ENCODE data around the gene MRPL34.

The MRPL34 gene

DNA sequence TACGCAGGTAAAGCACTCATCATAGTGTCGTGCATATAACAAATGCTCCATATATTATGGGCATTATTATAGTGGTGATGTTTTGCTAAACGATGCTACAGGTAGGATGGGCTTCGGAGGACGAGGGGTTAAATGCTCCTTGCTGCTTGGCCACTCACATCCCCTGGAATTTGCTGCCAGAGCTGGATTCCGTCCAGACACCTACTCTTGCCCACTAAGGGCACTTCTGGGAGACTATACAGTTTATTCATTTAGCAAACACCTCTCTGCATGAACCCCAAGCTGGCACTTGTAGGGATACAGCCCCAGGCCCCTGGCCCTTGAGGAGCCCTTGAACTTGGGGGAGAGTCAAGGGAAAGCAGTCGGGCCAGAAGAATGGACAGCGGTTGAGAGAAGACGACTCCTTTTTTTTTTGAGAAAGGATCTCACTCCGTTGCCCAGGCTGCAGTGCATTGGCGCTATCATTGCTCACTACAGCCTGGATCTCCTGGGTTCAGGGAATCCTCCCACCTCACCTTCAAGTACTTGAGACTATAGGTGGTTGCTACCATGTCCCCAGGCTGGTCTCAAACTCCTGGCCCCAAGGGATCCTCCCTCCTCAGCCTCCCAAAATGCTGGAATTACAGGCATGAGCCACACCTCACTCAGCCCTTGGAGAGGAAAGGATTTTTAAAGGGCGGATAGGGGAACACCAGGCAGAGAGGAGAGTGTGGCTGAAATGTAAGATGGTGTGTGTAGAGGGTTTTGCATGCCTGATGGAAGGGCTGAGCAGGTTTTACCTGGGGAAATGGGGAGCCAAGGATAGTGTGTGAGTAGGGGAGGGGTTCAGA, 1.1 kb upstream of the MRPL34 start:
- TF ChIP-seq, protein P1, sequence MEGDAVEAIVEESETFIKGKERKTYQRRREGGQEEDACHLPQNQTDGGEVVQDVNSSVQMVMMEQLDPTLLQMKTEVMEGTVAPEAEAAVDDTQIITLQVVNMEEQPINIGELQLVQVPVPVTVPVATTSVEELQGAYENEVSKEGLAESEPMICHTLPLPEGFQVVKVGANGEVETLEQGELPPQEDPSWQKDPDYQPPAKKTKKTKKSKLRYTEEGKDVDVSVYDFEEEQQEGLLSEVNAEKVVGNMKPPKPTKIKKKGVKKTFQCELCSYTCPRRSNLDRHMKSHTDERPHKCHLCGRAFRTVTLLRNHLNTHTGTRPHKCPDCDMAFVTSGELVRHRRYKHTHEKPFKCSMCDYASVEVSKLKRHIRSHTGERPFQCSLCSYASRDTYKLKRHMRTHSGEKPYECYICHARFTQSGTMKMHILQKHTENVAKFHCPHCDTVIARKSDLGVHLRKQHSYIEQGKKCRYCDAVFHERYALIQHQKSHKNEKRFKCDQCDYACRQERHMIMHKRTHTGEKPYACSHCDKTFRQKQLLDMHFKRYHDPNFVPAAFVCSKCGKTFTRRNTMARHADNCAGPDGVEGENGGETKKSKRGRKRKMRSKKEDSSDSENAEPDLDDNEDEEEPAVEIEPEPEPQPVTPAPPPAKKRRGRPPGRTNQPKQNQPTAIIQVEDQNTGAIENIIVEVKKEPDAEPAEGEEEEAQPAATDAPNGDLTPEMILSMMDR (IDR thresholded peaks at IDR 0.05; ENCODE audit: low read depth, low read length): no peak
- DNase-seq (ENCODE audit: low read depth in 2 of 2): no peak
- H3K4me3 ChIP-seq (replicated peaks in 1 of 2; ENCODE audit: low read depth in 2 of 2, low read length in 2 of 2): no peak overlapping the region

DNA sequence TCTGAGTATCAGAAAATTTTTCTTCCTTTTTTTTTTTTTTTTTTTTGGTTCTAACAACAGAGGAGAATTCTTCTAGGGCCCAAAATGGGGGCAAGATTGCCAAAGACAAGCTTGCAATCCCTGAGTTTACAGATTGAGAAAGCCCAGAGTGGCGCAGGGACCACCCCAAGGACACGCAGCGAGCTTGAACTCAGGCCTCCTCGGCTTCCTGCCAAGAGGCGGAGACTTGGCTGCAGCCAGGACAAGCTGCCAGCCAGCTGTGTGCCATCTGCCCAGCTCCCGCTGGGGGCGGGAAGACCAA, 506 bp upstream of the MRPL34 start:
- peak overlapping the region; percentile 77 to 81 for H3K4me3 ChIP-seq (replicated peaks in 1 of 2; ENCODE audit: low read depth in 2 of 2, low read length in 2 of 2)
- DNase-seq (ENCODE audit: low read depth in 2 of 2): no peak
- TF ChIP-seq, protein P1 (IDR thresholded peaks at IDR 0.05; ENCODE audit: low read depth, low read length): no peak

DNA sequence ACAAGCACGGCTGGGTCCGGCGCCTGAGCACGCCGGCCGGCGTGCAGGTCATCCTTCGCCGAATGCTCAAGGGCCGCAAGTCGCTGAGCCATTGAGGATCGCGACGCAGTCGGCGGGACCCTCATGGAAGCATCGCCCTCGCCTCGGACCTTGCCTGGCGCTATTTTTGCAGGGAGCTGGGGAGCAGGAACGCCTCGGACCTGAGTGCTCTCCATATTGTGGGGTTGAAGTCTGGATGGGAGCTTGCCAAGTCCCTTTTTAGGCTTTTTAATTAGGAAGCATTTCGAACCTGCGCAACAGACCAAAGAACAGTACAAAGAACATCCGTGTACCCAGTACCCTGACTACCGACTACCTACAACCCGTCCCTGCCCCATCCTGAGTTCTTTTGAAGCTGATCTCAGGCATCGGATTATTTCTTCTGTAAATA, 628 bp downstream of the MRPL34 start:
- DNase-seq (ENCODE audit: low read depth in 2 of 2): no peak
- TF ChIP-seq, protein P1 (IDR thresholded peaks at IDR 0.05; ENCODE audit: low read depth, low read length): no peak
- H3K4me3 ChIP-seq (replicated peaks in 1 of 2; ENCODE audit: low read depth in 2 of 2, low read length in 2 of 2): peak overlapping the region; percentile 77 to 81

DNA sequence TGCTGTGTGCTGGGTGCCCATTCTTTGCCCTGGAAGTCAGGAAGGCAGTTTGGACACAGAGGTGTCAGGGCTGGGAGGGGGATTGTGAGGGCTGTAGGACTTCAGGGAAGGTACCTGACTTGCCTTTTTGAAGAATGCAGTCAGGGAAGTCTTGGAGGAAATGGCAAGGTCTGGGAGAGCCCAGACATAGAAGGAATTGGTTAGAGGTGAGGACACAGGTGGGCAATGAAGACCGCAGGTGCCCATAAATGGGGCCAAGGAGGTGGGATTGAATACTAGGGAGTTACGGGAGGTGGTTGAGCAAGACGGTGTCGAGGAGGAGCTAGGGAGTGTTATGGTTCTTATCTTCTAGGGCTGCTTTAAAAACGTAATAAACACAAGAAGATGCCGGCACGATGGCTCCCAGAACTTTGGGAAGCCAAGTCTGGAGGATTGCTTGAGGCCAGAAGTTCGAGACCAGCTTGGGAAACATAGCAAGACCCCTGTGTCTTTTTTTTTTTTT, 2.3 kb downstream of the MRPL34 start:
- TF ChIP-seq, protein P1 (IDR thresholded peaks at IDR 0.05; ENCODE audit: low read depth, low read length): no peak
- no peak overlapping the region for H3K4me3 ChIP-seq (replicated peaks in 1 of 2; ENCODE audit: low read depth in 2 of 2, low read length in 2 of 2)
- no peak for DNase-seq (ENCODE audit: low read depth in 2 of 2)

DNA sequence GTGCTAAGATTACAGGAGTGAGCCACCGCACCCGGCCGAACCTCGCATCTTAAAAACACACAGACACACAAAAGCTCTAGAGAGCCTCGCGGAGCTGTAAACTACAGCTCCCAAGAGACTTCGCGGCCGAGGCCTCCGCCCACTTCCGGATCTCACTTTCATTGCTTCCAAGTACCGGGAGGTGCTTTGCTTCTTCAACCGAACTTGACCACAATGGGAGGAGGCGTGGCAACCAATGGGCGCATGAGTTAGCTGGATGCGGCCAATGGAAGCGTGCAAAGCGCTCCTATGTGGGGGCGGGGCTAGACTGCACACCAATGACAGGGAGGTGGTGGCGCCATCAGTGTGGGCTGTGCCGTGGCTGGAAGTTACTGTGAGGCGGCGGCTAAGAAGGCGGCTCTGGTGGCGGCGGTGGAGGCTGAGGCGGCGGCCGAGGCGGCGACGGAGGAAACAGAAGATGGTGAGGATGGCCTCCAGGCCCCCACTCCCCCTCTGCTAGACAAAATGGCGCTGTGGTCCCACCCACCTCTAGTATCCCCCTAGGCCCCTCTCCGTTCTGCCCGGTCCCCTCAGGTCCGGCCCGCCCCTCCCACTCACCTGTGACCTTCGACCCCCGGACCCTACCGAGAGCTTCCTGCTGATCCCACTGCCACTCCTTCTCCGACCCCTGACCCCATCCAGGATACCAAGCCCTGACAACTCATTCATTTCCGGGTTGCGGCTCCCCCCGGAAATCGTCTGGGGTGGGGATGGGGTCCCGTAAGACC, 3.7 kb downstream of the MRPL34 start, which contains the start of gene DDA1:
TSS of gene DDA1 (plus strand) at position 366 of the 767 bp plus-strand sequence. CDS start at position 458, 92 bp downstream.
- TF ChIP-seq, protein P1 (IDR thresholded peaks at IDR 0.05; ENCODE audit: low read depth, low read length): no peak
- H3K4me3 ChIP-seq (replicated peaks in 1 of 2; ENCODE audit: low read depth in 2 of 2, low read length in 2 of 2): peak within 1 kb of the TSS; percentile 95 to 97
- DNase-seq (ENCODE audit: low read depth in 2 of 2): peak; percentile 100

DNA sequence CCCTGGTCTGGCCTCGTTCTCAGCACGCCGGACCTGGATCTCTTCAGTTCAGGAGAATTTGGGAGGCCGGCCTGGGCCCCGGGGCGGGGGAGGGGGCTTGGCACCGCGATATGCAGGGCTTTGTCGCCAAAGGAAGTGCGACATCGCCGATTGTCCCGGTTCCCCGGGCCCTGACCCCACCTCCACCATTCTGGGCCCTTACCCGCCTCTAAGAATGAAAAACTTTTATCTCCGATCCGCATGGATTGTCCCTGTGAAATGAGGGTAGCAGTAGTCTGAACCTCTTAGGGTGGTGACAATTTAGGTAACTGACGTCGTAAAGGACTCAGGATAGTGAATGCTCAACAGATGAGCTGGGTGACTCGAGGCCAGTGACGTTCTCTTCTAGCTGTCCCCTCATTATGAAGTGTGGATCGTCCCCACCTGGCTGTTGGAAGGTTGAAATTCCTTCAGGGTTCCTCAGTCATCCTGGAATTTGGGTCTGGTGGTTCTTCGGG, 4.3 kb downstream of the MRPL34 start:
- TF ChIP-seq, protein P1 (IDR thresholded peaks at IDR 0.05; ENCODE audit: low read depth, low read length): no peak
- no peak for DNase-seq (ENCODE audit: low read depth in 2 of 2)
- peak overlapping the region; percentile 95 to 97 for H3K4me3 ChIP-seq (replicated peaks in 1 of 2; ENCODE audit: low read depth in 2 of 2, low read length in 2 of 2)

Measured in cardiac fibroblast (primary cell).